A549 treated with DMSO at 1 μM for 4 hours (cell line): ENCODE data around the gene COMT. TPM values are rescaled to one million over a fixed set of nuclear protein-coding genes. Genes with fewer than 3 reads are reported as not detected.

ENCODE experiments used
- total RNA-seq: library from RNA; stranded (reverse); fragments of 200-300 nt; extraction: Qiagen RNA extraction; gene quantifications from 5 replicates; pipeline ENCODE4 v1.2.3, GENCODE V29; 2022; ENCODE audit warnings: low read depth

Gene COMT
- 130 to 158 TPM (median 152 TPM) in 5 replicates for total RNA-seq

GRCh38 chr22:19941365-19942082, at the start of gene COMT, which contains the start of gene TXNRD2:
Gene COMT, plus strand, starts transcription at chr22:19941772. Its CDS starts 20,755 bp downstream, at chr22:19962527.
Gene TXNRD2, minus strand, starts transcription at chr22:19941818. Its CDS starts 15 bp downstream, at chr22:19941803.

GRCh38 chr22:20016734-20017621, 75.4 kb downstream of the COMT start, which contains the start of gene ARVCF:
Gene ARVCF, minus strand, starts transcription at chr22:20016823. Its CDS starts 26,029 bp downstream, at chr22:19990794.

Other genes starting within 250 kb of the COMT start
- gene SEPTIN5, start 227.3 kb upstream of the COMT start, total RNA-seq = 6.4 to 10.3 TPM (median 7.8 TPM) in 5 replicates
- 0.73 to 1.7 TPM (median 1.2 TPM) in 5 replicates for gene GP1BB, start 218.2 kb upstream of the COMT start, total RNA-seq
- gene TBX1, start 181.0 kb upstream of the COMT start, total RNA-seq = 2.9 to 4.9 TPM (median 3.4 TPM) in 5 replicates
- gene GNB1L, start 86.9 kb upstream of the COMT start, total RNA-seq = 11.7 to 16.8 TPM (median 15.9 TPM) in 5 replicates
- gene RTL10, start 86.9 kb upstream of the COMT start, total RNA-seq = 6.6 to 8.1 TPM (median 7.3 TPM) in 5 replicates
- 30.6 to 39.8 TPM (median 34.1 TPM) in 5 replicates for gene TXNRD2, start within 50 bp of the COMT start, total RNA-seq
- gene ARVCF, start 75.1 kb downstream of the COMT start, total RNA-seq = 1.9 to 2.7 TPM (median 2.3 TPM) in 5 replicates
- 12.7 to 29.8 TPM (median 16.7 TPM) in 5 replicates for gene TANGO2, start 79.3 kb downstream of the COMT start, total RNA-seq
- gene DGCR8, start 138.5 kb downstream of the COMT start, total RNA-seq = 21.2 to 21.7 TPM (median 21.4 TPM) in 5 replicates
- 242 to 297 TPM (median 287 TPM) in 5 replicates for gene RANBP1, start 174.3 kb downstream of the COMT start, total RNA-seq
- gene TRMT2A, start 175.5 kb downstream of the COMT start, total RNA-seq = 17.0 to 31.9 TPM (median 26.6 TPM) in 5 replicates
- 22.4 to 33.7 TPM (median 29.6 TPM) in 5 replicates for gene ZDHHC8, start 190.0 kb downstream of the COMT start, total RNA-seq
- not detected in 5 replicates for gene CCDC188, start 209.3 kb downstream of the COMT start, total RNA-seq